H1 (cell line): Measurements from ENCODE around the gene CCNT2. TPM values are rescaled to one million over a fixed set of nuclear protein-coding genes. Genes with fewer than 3 reads are reported as not detected.

Source experiments
- CBX5 ChIP-seq: fragments of 300-800, 300-1000 bp; sonication (generic); IDR thresholded peaks from 2 replicates; pipeline ENCODE4 v1.7.1; 2016; ENCODE audit warnings: antibody characterized with exemption, low read length, low read depth
- EZH2 ChIP-seq: fragments of 200-600 bp; sonication (generic); IDR thresholded peaks from 2 replicates; pipeline ENCODE4 v1.7.1; 2012; ENCODE audit warnings: low read depth, mild to moderate bottlenecking, moderate library complexity, low read length, inconsistent platforms; ENCODE audit not compliant: severe bottlenecking
- KDM4A ChIP-seq: IDR thresholded peaks from one replicate; pipeline ENCODE4 v1.7.1; 2012; ENCODE audit warnings: low read depth, mild to moderate bottlenecking, moderate library complexity, low read length, inconsistent platforms; ENCODE audit not compliant: severe bottlenecking
- NANOG ChIP-seq: IDR thresholded peaks from 2 replicates; pipeline ENCODE4 v1.6.1; 2011; ENCODE audit warnings: low read length, low read depth, mild to moderate bottlenecking, inconsistent platforms; ENCODE audit not compliant: insufficient read depth, poor library complexity, severe bottlenecking
- RFX5 ChIP-seq: IDR thresholded peaks from 2 replicates; pipeline ENCODE4 v1.6.1; 2011; ENCODE audit warnings: low read depth, low read length, improper control_type of control experiment, borderline replicate concordance
- polyA plus RNA-seq, 7 experiments: library from polyadenylated mRNA; depleted of rRNA in 3 of 7; stranded (reverse) in 5 of 7; unstranded in 2 of 7; fragments of >200 nt in 5 of 7; fragments of 200-250 nt in 2 of 7; gene quantifications; 1 replicate in 5 of 7; 2 replicates in 1 of 7; 4 replicates in 1 of 7; pipeline versions ENCODE4 v1.2.1 to v1.2.3, GENCODE V29; 2011 to 2013; ENCODE audit warnings: missing spikeins in 2 of 7, mixed read lengths in 2 of 7
- total RNA-seq: library from RNA; stranded (reverse); fragmentation: NEBNext Ultra II Directional; extraction: Animal tissue kit (Norgen Biotek cat#: 25700); gene quantifications from 2 replicates; pipeline ENCODE4 v1.2.1, GENCODE V29; 2021
- TF ChIP-seq, protein P1 (sequence below): fragments of 300-600 bp; sonication (generic); IDR thresholded peaks from 2 replicates; pipeline ENCODE4 v1.7.1; 2012; ENCODE audit warnings: low read length, moderate library complexity, mild to moderate bottlenecking, inconsistent platforms; ENCODE audit not compliant: insufficient replicate concordance

The CCNT2 gene
- total and polyA plus RNA-seq, 2 of the 8 experiments (the other 6 are each of a cell fraction or from before 2014, with no cell fraction given) = 13.0 to 39.7 TPM

- TF ChIP-seq KDM4A (no peak), RFX5 (no peak), NANOG (no peak), CBX5 (no peak), EZH2 (no peak)
- TF ChIP-seq, protein P1, sequence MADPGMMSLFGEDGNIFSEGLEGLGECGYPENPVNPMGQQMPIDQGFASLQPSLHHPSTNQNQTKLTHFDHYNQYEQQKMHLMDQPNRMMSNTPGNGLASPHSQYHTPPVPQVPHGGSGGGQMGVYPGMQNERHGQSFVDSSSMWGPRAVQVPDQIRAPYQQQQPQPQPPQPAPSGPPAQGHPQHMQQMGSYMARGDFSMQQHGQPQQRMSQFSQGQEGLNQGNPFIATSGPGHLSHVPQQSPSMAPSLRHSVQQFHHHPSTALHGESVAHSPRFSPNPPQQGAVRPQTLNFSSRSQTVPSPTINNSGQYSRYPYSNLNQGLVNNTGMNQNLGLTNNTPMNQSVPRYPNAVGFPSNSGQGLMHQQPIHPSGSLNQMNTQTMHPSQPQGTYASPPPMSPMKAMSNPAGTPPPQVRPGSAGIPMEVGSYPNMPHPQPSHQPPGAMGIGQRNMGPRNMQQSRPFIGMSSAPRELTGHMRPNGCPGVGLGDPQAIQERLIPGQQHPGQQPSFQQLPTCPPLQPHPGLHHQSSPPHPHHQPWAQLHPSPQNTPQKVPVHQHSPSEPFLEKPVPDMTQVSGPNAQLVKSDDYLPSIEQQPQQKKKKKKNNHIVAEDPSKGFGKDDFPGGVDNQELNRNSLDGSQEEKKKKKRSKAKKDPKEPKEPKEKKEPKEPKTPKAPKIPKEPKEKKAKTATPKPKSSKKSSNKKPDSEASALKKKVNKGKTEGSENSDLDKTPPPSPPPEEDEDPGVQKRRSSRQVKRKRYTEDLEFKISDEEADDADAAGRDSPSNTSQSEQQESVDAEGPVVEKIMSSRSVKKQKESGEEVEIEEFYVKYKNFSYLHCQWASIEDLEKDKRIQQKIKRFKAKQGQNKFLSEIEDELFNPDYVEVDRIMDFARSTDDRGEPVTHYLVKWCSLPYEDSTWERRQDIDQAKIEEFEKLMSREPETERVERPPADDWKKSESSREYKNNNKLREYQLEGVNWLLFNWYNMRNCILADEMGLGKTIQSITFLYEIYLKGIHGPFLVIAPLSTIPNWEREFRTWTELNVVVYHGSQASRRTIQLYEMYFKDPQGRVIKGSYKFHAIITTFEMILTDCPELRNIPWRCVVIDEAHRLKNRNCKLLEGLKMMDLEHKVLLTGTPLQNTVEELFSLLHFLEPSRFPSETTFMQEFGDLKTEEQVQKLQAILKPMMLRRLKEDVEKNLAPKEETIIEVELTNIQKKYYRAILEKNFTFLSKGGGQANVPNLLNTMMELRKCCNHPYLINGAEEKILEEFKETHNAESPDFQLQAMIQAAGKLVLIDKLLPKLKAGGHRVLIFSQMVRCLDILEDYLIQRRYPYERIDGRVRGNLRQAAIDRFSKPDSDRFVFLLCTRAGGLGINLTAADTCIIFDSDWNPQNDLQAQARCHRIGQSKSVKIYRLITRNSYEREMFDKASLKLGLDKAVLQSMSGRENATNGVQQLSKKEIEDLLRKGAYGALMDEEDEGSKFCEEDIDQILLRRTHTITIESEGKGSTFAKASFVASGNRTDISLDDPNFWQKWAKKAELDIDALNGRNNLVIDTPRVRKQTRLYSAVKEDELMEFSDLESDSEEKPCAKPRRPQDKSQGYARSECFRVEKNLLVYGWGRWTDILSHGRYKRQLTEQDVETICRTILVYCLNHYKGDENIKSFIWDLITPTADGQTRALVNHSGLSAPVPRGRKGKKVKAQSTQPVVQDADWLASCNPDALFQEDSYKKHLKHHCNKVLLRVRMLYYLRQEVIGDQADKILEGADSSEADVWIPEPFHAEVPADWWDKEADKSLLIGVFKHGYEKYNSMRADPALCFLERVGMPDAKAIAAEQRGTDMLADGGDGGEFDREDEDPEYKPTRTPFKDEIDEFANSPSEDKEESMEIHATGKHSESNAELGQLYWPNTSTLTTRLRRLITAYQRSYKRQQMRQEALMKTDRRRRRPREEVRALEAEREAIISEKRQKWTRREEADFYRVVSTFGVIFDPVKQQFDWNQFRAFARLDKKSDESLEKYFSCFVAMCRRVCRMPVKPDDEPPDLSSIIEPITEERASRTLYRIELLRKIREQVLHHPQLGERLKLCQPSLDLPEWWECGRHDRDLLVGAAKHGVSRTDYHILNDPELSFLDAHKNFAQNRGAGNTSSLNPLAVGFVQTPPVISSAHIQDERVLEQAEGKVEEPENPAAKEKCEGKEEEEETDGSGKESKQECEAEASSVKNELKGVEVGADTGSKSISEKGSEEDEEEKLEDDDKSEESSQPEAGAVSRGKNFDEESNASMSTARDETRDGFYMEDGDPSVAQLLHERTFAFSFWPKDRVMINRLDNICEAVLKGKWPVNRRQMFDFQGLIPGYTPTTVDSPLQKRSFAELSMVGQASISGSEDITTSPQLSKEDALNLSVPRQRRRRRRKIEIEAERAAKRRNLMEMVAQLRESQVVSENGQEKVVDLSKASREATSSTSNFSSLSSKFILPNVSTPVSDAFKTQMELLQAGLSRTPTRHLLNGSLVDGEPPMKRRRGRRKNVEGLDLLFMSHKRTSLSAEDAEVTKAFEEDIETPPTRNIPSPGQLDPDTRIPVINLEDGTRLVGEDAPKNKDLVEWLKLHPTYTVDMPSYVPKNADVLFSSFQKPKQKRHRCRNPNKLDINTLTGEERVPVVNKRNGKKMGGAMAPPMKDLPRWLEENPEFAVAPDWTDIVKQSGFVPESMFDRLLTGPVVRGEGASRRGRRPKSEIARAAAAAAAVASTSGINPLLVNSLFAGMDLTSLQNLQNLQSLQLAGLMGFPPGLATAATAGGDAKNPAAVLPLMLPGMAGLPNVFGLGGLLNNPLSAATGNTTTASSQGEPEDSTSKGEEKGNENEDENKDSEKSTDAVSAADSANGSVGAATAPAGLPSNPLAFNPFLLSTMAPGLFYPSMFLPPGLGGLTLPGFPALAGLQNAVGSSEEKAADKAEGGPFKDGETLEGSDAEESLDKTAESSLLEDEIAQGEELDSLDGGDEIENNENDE = no peak
Observed at GRCh38 chr2:134906726-134907125, 11.9 kb upstream of the CCNT2 start (continued).
